Superior temporal gyrus (tissue), 1 donor: ENCODE measurements around the gene TAS2R16.
"Not testable (repeated sequence)": the region's sequence is repeated elsewhere in the genome, so short reads cannot be mapped to it uniquely, and the experiment has no call there.

Experiments used
- DNase-seq: peaks from one replicate; pipeline ENCODE4 v3.0.0-alpha.2; 2016; ENCODE audit errors: extremely low spot score

The TAS2R16 gene

DNA sequence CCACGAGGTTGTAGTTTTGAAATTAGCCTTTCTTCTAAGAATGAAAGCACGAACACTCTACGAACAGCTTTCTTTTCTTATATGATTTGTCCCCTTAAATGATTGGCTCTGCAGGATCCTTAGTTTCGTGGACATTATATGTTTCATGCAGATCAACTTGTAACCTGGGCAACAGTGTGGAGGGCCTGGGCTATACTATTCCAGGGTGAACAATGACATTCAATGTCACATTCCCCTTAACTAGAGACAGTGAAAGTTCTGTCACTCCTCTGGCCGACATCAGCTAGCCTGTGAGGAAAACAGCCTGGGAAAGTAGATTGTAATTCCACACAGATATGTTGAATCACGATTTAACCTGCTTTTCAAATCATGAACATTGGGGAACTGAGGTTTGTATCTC, 23.4 kb downstream of the TAS2R16 start:
- no peak for DNase-seq

DNA sequence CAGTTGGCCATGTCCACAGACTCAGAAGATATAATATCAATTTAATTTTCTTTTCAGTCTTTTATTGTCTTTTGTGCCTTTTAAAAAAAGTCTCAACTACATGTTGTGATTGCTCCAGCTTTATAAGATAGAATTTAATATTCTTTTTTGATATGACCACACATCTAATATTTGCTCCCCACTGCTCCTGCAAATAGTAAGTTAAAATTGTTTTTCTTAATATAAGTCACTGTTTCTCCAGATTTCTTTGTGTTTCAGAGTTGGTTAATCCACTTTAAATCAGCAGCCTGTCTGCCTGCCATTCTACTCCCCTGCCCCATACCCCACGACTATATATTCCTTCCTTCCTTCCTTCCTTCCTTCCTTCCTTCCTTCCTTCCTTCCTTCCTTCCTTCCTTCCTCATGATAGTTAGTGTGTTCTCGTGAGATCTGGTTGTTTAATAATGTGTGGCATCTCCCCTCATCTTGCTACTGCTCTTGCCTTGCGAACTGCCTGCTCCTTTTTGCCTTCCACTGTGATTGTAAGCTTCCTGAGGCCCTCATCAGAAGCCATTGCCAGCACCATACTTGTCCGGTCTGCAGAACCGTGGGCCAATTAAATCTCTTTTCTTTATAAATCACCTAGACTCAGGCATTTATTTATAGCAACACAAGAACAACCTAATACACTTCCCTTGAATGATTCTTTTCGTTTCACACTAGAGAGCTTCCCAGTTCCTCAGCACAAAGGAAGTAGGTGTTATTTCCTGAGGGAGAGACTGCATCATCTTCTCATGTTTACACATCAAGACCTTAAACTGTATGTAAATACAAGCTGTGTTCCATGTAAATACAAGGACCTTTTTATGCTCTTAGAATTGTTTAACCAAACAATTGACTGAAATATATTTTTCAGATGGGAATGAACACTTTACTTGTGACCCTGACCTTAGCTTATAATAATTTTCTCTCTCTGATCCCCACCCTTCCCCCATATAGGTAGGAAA, 24.5 kb downstream of the TAS2R16 start:
- DNase-seq = no peak

DNA sequence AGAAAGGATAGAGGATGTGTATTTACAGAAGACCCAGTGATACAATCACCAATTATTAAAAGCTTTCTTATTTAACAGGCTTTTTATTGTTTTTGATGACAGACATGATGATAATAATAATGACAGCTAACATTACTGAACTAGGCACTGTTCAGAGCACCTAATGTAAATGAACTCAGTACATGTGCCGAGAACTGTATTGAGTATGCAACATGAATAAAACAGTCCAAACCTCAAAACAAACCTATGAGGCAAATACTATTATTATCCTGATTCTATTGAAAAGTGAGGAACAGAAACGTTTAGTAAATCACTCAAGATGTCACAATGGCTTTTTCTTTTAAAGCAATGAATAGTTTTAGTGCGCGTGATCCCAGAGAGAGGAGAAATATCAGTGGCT, 27.1 kb downstream of the TAS2R16 start:
- no peak for DNase-seq

DNA sequence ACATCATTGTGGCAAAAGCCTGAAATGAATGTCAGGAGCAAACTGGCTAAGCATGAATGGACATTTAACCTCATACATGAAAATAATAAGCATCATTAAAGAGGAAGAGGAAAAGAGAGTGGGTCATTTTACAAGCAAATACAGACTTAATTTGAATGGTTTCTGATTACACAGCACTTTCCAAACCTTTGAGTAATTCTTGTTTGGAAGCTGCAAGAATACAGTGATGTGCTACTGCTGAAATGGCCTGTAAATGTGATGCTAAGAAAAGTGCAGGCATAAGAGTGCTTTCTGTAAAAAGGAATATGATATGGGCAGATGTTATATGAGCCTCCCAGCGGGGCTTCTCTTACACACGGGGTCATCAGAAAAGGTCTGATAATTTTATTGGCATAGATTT, 30.2 kb downstream of the TAS2R16 start:
- no peak for DNase-seq

DNA sequence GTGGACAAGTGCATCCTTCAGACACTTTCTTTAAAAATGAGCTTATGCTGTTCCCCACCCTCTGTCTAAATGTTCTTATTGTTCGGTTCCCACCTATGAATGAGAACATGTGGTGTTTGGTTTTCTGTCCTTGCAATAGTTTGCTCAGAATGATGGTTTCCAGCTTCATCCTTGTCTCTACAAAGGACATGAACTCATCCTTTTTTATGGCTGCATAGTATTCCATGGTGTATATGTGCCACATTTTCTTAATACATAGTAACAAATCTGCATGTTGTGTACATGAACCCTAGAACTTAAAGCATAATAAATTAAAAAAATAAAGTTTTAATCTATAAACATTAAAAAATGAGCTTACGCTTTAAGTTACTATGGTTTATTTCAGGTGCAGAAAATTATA, 41.8 kb downstream of the TAS2R16 start:
- not testable (repeated sequence) for DNase-seq

DNA sequence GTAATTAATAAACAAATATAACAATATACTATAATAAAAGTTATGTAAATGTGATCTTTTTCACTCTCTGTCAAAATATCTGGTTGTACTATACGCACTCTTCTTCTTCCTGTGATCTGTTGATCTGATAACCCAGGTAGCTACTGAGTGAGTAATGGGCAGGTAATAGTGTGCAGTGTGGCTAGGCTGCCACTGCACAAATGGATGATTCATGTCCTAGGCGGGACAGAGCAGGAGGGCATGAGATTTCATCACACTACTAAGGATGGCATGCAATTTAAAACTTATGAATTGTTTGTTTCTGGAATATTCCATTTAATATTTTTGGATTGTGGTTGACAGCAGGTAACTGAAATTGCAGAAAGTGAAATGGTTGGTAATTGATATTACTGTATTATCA, 44.5 kb downstream of the TAS2R16 start:
- DNase-seq = no peak

DNA sequence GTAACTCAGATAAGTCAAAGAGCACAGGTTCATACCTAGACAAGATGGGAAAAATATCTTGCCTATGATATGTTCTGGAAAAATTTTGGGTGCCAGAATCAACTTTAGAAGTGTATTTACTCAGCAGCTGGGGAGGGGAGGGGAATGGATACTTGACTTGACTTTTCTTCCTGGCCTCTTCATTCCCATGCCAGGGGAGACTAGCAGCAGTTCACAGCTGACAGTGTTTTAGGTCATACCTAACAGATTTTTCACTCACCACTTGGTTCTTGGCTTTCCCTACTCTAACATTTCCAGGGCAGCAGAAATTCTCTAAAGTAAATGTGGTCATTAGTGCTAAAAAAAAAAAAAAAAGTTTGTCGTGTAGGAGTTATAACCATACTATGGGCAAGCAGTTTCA, 46.3 kb downstream of the TAS2R16 start:
- no peak for DNase-seq
